ENCODE results near the gene RAD51AP1. TPM values are rescaled to one million over a fixed set of nuclear protein-coding genes. Genes with fewer than 3 reads are reported as not detected.

The RAD51AP1 gene
- polyA plus RNA-seq, 3 donors, result 1.0 to 1.4 (median 1.3) TPM

- Mint-ChIP-seq H3K27me3 (ENCODE audit: low read depth in 3 of 3) (no peaks in the 10 kb centered on the region), H3K4me1 (peaks cover 9% of the 10 kb centered on the region), H3K9me3 (no peaks in the 10 kb centered on the region), H3K36me3 (peaks cover 39 to 48% of the 10 kb centered on the region in 2 donors), H3K27ac (no peak overlapping the region), H3K4me3 (no peak overlapping the region)
- peaks cover 2 to 8% of the 10 kb centered on the region in 2 donors for H3K4me1 ChIP-seq (ENCODE audit: control insufficient read depth in 1 of 2, insufficient read depth in 2 of 2, low read length in 2 of 2)
- peaks cover 35 to 52% of the 10 kb centered on the region in 2 donors for H3K36me3 ChIP-seq (replicated peaks in 1 of 2; ENCODE audit: control insufficient read depth in 1 of 2, insufficient read depth in 2 of 2, low read length in 2 of 2)
- DNase-seq, result no peak
- H3K4me3 ChIP-seq (replicated peaks in 1 of 3; ENCODE audit: low read depth in 2 of 3, low read length in 3 of 3), result no peak overlapping the region
- H3K79me2 ChIP-seq (ENCODE audit: insufficient read depth, low read length), result peaks cover 19% of the 10 kb centered on the region
- no peak for TF ChIP-seq CTCF (IDR thresholded peaks at IDR 0.05)
- intact Hi-C loops (cut with micrococcal nuclease), result no loop called here
- no peak overlapping the region for H3K9ac ChIP-seq (ENCODE audit: insufficient read depth, low read length, poor library complexity, severe bottlenecking)
- no peaks in the 10 kb centered on the region for H3K27me3 ChIP-seq (ENCODE audit: control insufficient read depth in 2 of 2, insufficient read depth in 2 of 2, low read length in 2 of 2)
- no peaks in the 10 kb centered on the region for H3K9me3 ChIP-seq (replicated peaks in 1 of 2; ENCODE audit: control insufficient read depth in 1 of 2, insufficient read depth in 1 of 2, low read length in 2 of 2)
- H4K20me1 ChIP-seq (ENCODE audit: insufficient read depth, low read length), result no peaks in the 10 kb centered on the region
- WGBS (ENCODE audit: insufficient coverage), result 100% methylated on average over 5 of the region's 9 CpGs
- no peak overlapping the region for H2AFZ ChIP-seq (ENCODE audit: insufficient read depth, low read depth, low read length, poor library complexity, severe bottlenecking)
- no peak overlapping the region for H3K27ac ChIP-seq (ENCODE audit: low read depth in 1 of 2, low read length in 2 of 2)
- H3K4me2 ChIP-seq (replicated peaks; ENCODE audit: extremely low read depth, low read length, poor library complexity, severe bottlenecking), result no peak overlapping the region
Measured at GRCh38 chr12:4609071-4609470, 70.4 kb downstream of the RAD51AP1 start.

Other genes starting within 250 kb of the RAD51AP1 start
- gene TIGAR, start 217.7 kb upstream of the RAD51AP1 start, polyA plus RNA-seq, result 10 to 100 TPM in 2 of 3 donors, 1 to 10 TPM in 1; 5.5 to 16.0 (median 11.0) TPM
- not detected for gene FGF23, start 159.2 kb upstream of the RAD51AP1 start, polyA plus RNA-seq
- not detected for gene FGF6, start 93.1 kb upstream of the RAD51AP1 start, polyA plus RNA-seq
- gene DYRK4, start 23.3 kb downstream of the RAD51AP1 start, polyA plus RNA-seq, result 10 to 100 TPM; 17.4 to 26.9 (median 22.4) TPM
- gene AKAP3, start 110.2 kb downstream of the RAD51AP1 start, polyA plus RNA-seq, result under 1 TPM in 1 of 3 donors, not detected in 2; 0.08 TPM
- gene NDUFA9, start 110.2 kb downstream of the RAD51AP1 start, polyA plus RNA-seq, result 100 to 1,000 TPM in 2 of 3 donors, 10 to 100 TPM in 1; 31.4 to 200 (median 136) TPM
- under 1 TPM in 1 of 3 donors, not detected in 2; 0.04 TPM for gene GALNT8, start 181.5 kb downstream of the RAD51AP1 start, polyA plus RNA-seq